Choroid plexus epithelial cell (primary cell): ENCODE results near the gene RBM18.

ENCODE experiments used
- DNase-seq: peaks from one replicate; pipeline ENCODE4 v3.0.0-alpha.2; 2010; ENCODE audit warnings: low read depth
- H3K4me3 ChIP-seq: 2 replicates; pipeline ENCODE4 v1.5.1; 2011; ENCODE audit warnings: low read depth, mild to moderate bottlenecking, control low read depth, low read length, moderate library complexity
- CTCF ChIP-seq: conservative IDR thresholded peaks from 2 replicates; pipeline ENCODE4 v1.5.1; 2011; ENCODE audit warnings: low read depth, mild to moderate bottlenecking, control low read depth, inconsistent platforms, low read length, moderate library complexity

The RBM18 gene

GRCh38 chr9:122197426-122197825 is 67.2 kb downstream of the RBM18 start:
- H3K4me3 ChIP-seq, result no peak overlapping the region
- no peak for DNase-seq
- TF ChIP-seq CTCF, result no peak

- no peak overlapping the region for H3K4me3 ChIP-seq
- DNase-seq, result no peak
- TF ChIP-seq CTCF, result no peak
These were observed 68.8 kb downstream of the RBM18 start for GRCh38 chr9:122195875-122196274.

- no peak for DNase-seq
- no peak overlapping the region for H3K4me3 ChIP-seq
- no peak for TF ChIP-seq CTCF
These were observed 71.0 kb downstream of the RBM18 start for GRCh38 chr9:122193651-122194050.

GRCh38 chr9:122192914-122193525 is 71.6 kb downstream of the RBM18 start:
- TF ChIP-seq CTCF, result no peak
- H3K4me3 ChIP-seq, result no peak overlapping the region
- peak; percentile 75 for DNase-seq

- TF ChIP-seq CTCF, result peak; percentile 18
- H3K4me3 ChIP-seq, result no peak overlapping the region
- no peak for DNase-seq
These were observed 72.3 kb downstream of the RBM18 start for GRCh38 chr9:122192261-122192875.

GRCh38 chr9:122191584-122191983 is 73.1 kb downstream of the RBM18 start:
- no peak for DNase-seq
- no peak overlapping the region for H3K4me3 ChIP-seq
- TF ChIP-seq CTCF, result no peak
